ENCODE results near the gene TRAK1.

GRCh38 chr3:42061713-42062380 lies 29.3 kb upstream of the TRAK1 start:
- TF ChIP-seq, protein P1, sequence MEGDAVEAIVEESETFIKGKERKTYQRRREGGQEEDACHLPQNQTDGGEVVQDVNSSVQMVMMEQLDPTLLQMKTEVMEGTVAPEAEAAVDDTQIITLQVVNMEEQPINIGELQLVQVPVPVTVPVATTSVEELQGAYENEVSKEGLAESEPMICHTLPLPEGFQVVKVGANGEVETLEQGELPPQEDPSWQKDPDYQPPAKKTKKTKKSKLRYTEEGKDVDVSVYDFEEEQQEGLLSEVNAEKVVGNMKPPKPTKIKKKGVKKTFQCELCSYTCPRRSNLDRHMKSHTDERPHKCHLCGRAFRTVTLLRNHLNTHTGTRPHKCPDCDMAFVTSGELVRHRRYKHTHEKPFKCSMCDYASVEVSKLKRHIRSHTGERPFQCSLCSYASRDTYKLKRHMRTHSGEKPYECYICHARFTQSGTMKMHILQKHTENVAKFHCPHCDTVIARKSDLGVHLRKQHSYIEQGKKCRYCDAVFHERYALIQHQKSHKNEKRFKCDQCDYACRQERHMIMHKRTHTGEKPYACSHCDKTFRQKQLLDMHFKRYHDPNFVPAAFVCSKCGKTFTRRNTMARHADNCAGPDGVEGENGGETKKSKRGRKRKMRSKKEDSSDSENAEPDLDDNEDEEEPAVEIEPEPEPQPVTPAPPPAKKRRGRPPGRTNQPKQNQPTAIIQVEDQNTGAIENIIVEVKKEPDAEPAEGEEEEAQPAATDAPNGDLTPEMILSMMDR (IDR thresholded peaks at IDR 0.05) = no peak
- no peak for TF ChIP-seq POLR2A (IDR thresholded peaks at IDR 0.05)

Measured in vagina (tissue), 2 donors.